ENCODE results near the gene PDHA1. TPM values are rescaled to one million over a fixed set of nuclear protein-coding genes. Genes with fewer than 3 reads are reported as not detected.

The PDHA1 gene
- total and polyA plus RNA-seq, 9 of the 15 experiments (the other 6 are each of a cell fraction or from before 2014, with no cell fraction given): 352 to 882 (median 446) TPM

DNA sequence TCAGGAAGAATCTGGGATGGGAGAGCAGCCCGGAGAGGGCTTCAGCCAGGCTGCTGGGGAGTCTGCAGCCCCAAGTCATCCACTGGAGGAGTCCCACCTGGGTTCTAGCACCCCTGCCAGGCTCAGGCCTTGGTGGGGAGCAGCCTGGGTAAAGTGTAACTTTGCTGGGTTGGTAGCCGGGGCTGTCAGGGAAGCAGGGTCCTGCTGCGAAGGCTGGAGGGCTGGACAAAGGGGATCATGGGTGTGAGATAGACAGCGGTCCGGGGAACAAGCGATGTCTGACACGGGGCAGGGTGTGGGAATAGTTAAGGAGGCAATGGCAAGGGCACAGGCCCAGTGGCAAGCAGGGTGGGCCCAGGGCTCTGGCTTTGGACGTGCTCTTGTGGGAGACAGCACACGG lies 37.6 kb downstream of the PDHA1 start:
- Histone ChIP-seq H2AFZ (ENCODE audit: low read depth, low read length) (no peak overlapping the region), H3K79me2 (ENCODE audit: control insufficient read depth, insufficient read depth, low read length) (no peaks in the 10 kb centered on the region), H3K27me3 (ENCODE audit: control insufficient read depth in 2 of 2, insufficient read depth in 2 of 2, low read length in 2 of 2) (peaks cover 4 to 46% of the 10 kb centered on the region in 2 experiments; a peak in 4 of 5 replicates), H3K9ac (ENCODE audit: insufficient read depth in 1 of 2, low read depth in 2 of 2, low read length in 2 of 2) (no peak overlapping the region; a peak in 1 of 4 replicates), H3K9me3 (replicated peaks; ENCODE audit: control insufficient read depth, insufficient read depth, low read depth, low read length) (no peaks in the 10 kb centered on the region), H3K36me3 (ENCODE audit: control insufficient read depth, insufficient read depth, low read length) (no peaks in the 10 kb centered on the region), H3K4me1 (replicated peaks in 1 of 2; ENCODE audit: control insufficient read depth in 2 of 2, insufficient read depth in 2 of 2, low read length in 2 of 2) (no peaks in the 10 kb centered on the region), H3K9me1 (ENCODE audit: control insufficient read depth, insufficient read depth, low read length) (no peaks in the 10 kb centered on the region), H3K27ac (ENCODE audit: extremely low read depth, low read depth, low read length) (no peak overlapping the region), H3K4me2 (ENCODE audit: insufficient read depth, low read length) (no peak overlapping the region), H4K20me1 (replicated peaks; ENCODE audit: control insufficient read depth, insufficient read depth, low read length) (no peaks in the 10 kb centered on the region), H3K4me3 (no peak overlapping the region)
- FAIRE-seq: no peak
- in situ Hi-C loops (cut with MboI) (no loop called here), intact Hi-C loops (cut with micrococcal nuclease) (no loop called here)
- no TSS peak for BruUV-seq (replicated peaks)
- no peak for ATAC-seq
- ChIA-PET CTCF (ENCODE audit: low intra/inter-chr PET ratio) (interaction anchor here (0.8 kb wide), 1 partner anchor 152 kb away, joined by 3 read pairs; no protein-coding TSS in a partner anchor), POLR2A (no interaction called here)
- WGBS (ENCODE audit: insufficient coverage, low coverage, missing lambda C conversion rate): 4% methylated on average over 9 of the region's 9 CpGs
- DNase-seq (ENCODE audit: extremely low read depth in 1 of 4, low spot score in 3 of 4): no peak
- TF ChIP-seq, protein P1, sequence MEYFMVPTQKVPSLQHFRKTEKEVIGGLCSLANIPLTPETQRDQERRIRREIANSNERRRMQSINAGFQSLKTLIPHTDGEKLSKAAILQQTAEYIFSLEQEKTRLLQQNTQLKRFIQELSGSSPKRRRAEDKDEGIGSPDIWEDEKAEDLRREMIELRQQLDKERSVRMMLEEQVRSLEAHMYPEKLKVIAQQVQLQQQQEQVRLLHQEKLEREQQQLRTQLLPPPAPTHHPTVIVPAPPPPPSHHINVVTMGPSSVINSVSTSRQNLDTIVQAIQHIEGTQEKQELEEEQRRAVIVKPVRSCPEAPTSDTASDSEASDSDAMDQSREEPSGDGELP (CRISPR knock-in tag; IDR thresholded peaks at IDR 0.05; ENCODE audit: borderline replicate concordance): no peak
- no peak for TF ChIP-seq RFX7 (CRISPR knock-in tag; IDR thresholded peaks at IDR 0.05)

DNA sequence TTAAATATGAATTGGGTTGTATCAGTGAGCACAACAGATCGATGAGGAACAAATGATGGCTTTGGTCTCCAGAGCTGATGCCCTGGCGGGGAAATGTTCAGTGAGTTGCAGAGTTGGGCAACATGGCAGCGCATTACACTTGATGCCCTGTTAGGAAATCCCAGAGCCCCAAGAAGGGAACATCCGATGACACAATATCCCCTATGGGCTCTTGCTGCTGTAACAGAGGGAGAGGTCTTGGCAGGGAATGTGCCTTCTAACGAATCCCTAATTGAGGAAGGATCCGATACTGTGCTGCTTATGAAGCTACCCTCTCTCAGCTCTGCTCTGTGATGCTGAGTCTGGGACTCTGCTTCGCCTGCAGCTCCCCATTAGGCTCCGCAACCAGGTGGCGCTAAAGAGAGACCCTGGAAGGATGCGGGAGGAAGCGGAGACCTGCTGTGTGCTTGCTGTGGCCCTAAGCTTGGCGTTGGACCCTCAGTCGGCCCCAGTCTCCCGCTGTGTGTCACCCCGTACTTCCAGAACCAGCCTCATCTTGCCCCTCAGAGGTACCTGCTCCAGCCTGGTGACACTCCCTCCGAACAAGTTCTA lies 38.9 kb downstream of the PDHA1 start:
- in situ Hi-C loops (cut with MboI): no loop called here
- CTCF ChIA-PET (ENCODE audit: low intra/inter-chr PET ratio): interaction anchor here (1.5 kb wide), 1 partner anchor 10 kb away, joined by 3 read pairs; no protein-coding TSS in a partner anchor
- POLR2A ChIA-PET: interaction anchor here (0.6 to 1.6 kb wide), 5 partner anchors 10 to 847 kb away, joined by 3 to 5 read pairs (median 4); no protein-coding TSS in a partner anchor
- intact Hi-C loops (cut with micrococcal nuclease): no loop called here
- Histone ChIP-seq H3K27ac (ENCODE audit: extremely low read depth, low read depth, low read length) (no peak overlapping the region), H3K4me1 (replicated peaks in 1 of 2; ENCODE audit: control insufficient read depth in 2 of 2, insufficient read depth in 2 of 2, low read length in 2 of 2) (no peaks in the 10 kb centered on the region; a peak in 1 of 5 replicates), H3K9me1 (ENCODE audit: control insufficient read depth, insufficient read depth, low read length) (no peaks in the 10 kb centered on the region), H3K36me3 (ENCODE audit: control insufficient read depth, insufficient read depth, low read length) (no peaks in the 10 kb centered on the region), H3K79me2 (ENCODE audit: control insufficient read depth, insufficient read depth, low read length) (no peaks in the 10 kb centered on the region), H3K9me3 (replicated peaks; ENCODE audit: control insufficient read depth, insufficient read depth, low read depth, low read length) (no peaks in the 10 kb centered on the region), H2AFZ (ENCODE audit: low read depth, low read length) (no peak overlapping the region), H3K4me2 (ENCODE audit: insufficient read depth, low read length) (no peak overlapping the region), H3K27me3 (ENCODE audit: control insufficient read depth in 2 of 2, insufficient read depth in 2 of 2, low read length in 2 of 2) (peaks cover 4 to 38% of the 10 kb centered on the region in 2 experiments; a peak in 4 of 5 replicates), H4K20me1 (replicated peaks; ENCODE audit: control insufficient read depth, insufficient read depth, low read length) (no peaks in the 10 kb centered on the region), H3K4me3 (no peak overlapping the region), H3K9ac (ENCODE audit: insufficient read depth in 1 of 2, low read depth in 2 of 2, low read length in 2 of 2) (no peak overlapping the region)
- ATAC-seq (peak; percentile 99), DNase-seq (ENCODE audit: extremely low read depth in 1 of 4, low spot score in 3 of 4) (peak in 3 of 4 experiments; percentile 24 to 65 (median 42)), FAIRE-seq (peak; percentile 61)
- 6% methylated on average over 14 of the region's 16 CpGs for WGBS (ENCODE audit: insufficient coverage, low coverage, missing lambda C conversion rate)
- no TSS peak for BruUV-seq (replicated peaks)
- TF ChIP-seq RB1 (IDR thresholded peaks at IDR 0.05; ENCODE audit: low read depth) (peak; percentile 35; the same call in 1 of the 2 replicates), ZFP1 (CRISPR knock-in tag; IDR thresholded peaks at IDR 0.05) (no peak), RAD21 (CRISPR knock-in tag; conservative IDR thresholded peaks at IDR 0.05 in 1 of 2, IDR thresholded peaks at IDR 0.05 in 1 of 2) (peak in 1 of 2 experiments; percentile 66; a peak in 2 of 4 replicates), SMC3 (conservative IDR thresholded peaks at IDR 0.05; ENCODE audit: insufficient read depth, low read depth, low read length) (peak; percentile 67), SPI1 (IDR thresholded peaks at IDR 0.05; ENCODE audit: borderline replicate concordance, low read depth, low read length) (0 out of 2 replicates have a peak, but pooled peaks have one; percentile 10), POU5F1 (IDR thresholded peaks at IDR 0.05; ENCODE audit: borderline replicate concordance, low read depth, low read length, partially characterized antibody) (no peak)

Measured in K562 (cell line).